Activated CD4-positive, alpha-beta T cell treated with anti-CD3 and anti-CD28 coated beads, Interleukin-2, Interleukin-4, amounts not matched to agents 100 ng/mL and 50 ng/mL, durations not matched to agents 16 hours and 8 hours (primary cell): ENCODE data around the gene PHC2.
A peak's percentile ranks its signal among the peaks of the same experiment; 100 is the strongest.

Source experiments
- DNase-seq: peaks from one replicate; pipeline ENCODE4 v3.0.0-alpha.2; 2020; ENCODE audit warnings: low spot score

Gene PHC2

DNA sequence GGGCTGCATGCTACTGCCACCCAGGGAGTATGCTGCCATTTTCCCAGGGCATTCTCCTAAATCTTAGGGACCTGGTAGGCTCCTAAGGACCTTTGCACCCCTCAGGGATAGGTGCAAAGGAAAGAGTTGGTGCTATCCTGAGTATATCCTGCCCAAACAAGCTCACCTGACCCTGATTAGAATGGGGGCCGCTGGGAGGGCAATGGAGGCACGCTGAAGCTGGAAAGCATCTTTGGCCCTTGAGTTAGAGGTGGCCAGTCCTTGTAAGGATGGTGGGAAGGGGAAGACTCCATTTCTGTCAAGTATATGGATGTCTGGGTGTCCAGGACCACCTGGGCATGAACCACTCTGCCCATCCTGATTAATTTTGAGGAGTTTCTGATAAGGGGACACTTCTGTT, 61.1 kb downstream of the PHC2 start:
- DNase-seq = no peak

DNA sequence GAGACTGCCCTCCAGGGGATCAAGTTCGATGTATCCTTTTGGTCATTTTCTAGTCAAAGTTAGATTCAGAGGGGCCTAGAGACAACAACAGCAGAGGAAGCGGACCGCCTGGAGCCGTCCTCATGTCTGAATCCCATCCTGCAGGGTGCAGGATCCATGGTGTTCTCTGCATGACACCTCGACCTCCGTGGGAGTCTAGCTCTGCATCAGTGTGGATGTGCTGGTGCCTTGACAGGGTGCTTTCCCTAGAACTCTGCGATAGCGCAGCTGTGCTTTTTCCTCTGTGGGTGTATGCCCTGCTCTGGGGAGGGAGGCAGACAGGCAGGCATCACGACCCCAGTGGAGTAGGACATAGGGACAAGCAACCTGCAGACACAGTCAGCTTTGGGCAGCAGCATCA, 61.8 kb downstream of the PHC2 start:
- DNase-seq = no peak

DNA sequence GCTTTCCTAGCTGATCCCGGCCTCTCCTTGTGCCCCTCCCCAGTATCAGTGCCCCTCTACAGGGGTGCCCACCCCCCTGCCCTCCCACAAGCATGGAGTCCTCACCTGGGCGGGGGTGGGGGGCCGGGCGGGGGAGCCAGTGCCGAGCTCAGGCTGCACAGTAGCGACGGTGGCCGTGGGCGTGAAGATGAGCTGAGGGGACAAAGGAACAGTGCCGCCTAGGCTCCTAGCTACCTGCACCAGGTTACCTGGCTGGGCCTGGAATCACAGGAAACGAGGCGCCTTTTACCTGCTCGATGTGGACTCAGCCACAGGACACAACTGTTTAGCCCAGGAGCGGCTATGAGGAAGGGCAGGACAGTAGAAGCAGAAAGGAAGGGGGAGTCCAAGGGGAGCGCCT, 62.5 kb downstream of the PHC2 start:
- no peak for DNase-seq

DNA sequence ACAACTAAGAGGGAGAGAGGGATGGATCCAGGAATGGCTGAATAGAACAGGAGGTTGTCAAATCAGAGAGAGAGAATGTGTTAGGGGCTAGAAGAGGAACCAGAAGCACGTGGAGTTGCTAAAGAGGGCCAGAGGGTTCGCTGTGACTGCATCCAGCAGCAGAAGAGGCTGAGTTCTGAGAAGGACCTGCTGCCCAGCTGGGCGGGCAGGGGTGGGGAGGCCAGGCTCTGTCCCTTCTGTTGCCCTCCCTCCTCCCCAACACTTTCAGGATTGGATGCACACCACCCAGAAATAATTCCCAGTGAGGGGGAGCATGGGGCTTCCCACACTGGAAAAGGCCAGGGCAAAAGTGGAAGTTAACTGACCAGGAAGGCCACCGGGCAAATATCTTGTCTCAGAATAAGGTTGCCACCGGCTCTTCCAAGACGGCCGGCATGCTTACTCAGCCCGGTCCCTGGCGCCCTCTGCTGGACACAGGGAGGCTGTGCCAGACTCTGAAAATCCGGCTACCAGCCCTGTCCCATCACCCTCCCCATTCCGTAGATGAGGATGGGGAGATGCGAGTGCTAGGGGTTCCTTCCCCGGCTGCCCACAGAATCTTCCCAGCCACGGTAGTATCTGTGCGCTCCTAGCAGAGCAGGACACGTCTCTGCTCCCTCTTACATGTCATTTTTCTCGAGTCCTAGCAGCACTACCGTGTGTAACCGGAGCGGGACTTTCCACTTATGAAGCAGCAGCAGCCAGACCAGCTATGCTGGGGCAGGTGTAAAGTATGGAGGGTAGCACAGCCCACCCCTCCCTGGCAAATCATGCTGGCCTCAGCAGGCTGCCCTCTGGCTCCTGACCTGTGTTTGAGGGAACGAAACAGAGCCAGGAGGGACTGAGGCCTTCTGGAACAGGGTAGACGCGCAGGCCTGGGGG, 63.1 kb downstream of the PHC2 start:
- peak; percentile 84 for DNase-seq

DNA sequence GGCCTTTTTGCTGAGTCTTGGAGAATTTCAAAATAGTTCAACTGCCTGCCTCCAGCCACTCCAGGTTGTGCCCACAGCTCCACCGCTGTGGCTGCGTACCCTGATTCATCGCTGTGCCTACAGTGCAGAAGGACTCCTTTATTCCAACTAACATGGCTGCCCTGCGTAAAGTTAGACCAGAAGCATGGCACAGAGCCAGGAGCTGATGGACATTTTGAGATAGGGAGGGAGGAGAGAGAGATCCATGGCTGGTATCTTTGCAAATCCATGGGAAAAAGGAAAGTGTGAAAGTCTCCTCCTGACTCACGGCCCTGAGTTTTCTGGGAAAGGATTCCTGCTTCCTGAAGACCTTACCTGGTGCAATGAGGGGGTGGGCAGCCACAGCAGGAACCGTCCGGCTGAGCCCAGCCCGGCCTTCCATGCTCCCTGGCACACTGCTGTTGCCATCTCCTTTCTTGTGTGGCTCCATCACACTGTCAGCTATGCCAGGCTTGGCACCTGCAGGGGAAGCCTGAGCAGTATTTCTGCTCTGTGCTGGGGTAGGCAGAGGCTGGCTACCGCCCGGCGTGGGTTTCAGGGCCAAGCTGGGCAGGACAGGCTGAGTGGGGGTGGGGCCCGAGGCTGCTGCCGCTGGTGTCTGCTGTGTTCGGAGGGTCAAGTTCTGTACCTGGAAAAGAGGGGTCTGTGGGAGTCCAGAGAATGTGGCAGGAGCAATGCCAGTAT, 64.0 kb downstream of the PHC2 start:
- no peak for DNase-seq

DNA sequence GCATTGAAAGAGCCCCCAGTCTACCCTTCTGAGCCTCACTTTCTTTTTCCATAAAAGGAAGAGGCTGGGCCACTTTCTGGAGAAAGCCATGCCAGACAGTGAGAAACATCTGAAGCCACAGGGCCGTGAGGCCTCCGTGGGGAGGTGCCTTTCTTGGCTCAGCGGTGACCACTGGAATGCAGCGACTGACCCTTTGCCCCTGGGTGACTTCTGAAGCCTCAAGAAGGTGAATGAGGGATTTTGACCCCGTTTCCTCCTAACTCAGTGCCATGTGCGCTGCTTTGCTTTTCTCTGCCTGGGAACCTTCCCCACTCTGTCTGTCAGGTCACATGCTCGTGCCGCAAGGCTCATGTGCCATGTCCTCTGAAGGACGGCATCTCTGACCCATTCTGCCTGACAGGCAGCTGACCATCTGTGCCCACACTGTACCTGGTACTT, 65.3 kb downstream of the PHC2 start:
- DNase-seq = no peak

DNA sequence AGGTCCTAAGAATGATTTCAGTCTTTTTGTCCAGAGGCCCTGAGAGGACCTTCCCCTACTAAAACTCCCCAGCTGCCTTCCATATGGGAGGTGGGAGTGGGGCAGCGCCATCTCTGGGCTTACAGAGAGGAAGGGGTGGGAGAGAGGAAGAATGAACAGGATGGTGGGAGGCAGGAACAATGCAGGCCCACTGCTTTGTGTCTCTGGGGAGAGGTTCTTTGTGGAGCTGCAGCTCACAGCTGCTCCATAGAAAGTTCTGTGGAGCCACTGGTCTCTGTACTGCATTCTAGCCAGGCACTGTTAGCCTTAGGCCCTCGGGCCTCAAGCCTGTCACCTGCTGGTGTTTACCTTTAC, 66.4 kb downstream of the PHC2 start:
- no peak for DNase-seq

DNA sequence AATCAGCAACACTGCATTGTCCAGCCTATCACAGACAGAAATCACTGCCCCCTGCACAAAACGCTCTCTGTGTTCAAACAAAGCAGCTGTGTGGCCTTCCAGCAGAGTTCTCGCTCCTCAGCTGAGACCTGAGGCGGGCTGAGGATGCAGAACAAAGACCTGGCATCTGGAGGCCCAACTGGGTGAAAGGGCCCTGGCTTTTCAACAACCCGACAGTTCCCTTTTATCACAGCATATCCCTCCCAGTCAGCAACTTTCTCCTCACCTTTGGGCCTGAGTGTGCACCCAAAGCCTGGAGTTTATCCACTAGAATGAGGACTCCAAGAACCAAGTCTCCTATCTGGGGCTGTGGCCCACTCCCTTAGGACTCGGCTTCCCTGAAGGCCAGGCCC, 67.4 kb downstream of the PHC2 start:
- no peak for DNase-seq

DNA sequence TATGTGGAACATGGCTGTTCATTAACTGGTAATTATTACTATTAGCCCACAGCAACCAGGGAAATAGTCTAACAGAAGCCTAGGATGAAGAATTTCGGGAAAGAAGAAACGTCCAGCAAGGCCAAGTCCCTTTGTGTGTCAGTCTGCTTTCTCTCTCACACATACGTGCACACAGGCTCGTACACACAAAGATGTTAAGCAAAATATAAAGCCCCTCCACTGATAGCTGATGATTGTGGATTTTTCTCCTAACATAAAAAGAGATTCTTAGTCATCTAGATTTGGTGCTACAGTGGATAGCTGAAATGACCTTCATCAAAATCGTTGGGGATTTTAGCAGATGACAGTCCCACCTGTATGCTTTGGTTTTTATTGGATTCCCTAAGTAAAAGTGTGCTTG, 67.9 kb downstream of the PHC2 start:
- no peak for DNase-seq

DNA sequence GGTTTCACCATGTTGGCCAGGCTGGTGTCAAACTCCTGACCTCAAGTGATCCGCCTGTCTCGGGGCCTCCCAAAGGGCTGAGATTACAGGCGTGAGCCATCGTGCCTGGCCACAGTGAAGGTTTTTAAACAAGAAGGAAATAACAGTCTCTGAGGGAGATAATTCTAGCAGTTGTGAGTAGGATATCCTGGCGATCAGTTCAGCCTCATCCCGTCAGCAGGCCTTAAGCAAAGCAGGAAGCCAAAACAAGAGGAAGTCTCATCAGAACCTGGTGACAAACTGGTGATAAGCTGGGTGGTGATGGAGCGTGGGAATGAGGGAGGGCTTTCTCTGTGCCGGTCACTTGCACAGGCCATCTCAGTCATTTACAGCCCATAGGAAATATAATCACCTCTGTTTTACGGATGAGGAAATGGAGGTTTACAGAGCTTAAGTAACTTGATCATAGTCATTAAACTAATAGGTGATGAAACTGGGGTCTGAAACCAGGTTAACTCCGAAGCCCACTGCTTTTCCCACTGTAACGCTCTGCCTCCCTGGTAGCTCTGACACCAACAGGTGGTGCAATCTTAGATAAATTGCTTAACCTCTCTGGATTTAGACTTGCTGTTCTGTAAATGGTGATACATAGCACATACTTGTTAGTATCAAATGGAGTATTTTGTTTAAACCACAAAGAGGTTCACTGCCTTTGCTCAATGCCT, 69.2 kb downstream of the PHC2 start:
- no peak for DNase-seq

DNA sequence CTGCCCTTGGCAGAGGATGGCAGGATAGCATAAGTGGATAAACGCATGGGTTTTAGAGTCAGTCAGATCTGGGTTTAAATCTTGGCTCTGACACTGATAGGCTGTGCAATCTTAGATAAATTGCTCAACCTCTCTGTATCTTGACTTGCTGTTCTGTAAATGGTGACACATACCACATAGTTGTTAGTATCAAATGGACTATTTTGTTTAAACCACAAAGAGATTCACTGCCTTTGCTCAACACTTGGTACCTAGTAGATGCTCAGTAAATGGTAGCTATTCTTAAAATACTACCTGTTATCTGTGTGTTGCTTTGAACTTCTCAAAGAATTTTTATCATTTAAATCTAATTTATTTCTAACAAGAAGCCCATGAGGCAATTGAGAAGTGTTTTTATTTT, 70.5 kb downstream of the PHC2 start:
- DNase-seq = no peak

DNA sequence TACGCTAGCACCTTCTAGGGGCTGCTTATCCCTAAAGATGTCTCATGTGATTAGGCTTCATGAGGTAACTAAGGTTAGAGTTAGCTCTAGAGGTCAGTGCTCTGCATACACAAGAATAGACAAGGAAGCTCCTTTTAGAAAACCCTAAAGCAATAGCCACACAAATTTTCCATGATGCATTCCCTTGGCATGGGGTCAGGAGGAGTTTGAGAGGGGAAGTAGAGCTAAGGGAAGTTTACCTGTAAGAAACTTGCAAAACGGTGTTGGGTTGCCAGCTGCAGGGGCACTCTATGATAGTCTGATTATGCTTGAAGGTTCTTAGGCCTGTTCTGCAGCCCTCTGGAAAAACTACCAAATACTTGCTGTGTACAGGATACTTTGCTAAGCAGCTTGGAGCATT, 71.0 kb downstream of the PHC2 start:
- no peak for DNase-seq

DNA sequence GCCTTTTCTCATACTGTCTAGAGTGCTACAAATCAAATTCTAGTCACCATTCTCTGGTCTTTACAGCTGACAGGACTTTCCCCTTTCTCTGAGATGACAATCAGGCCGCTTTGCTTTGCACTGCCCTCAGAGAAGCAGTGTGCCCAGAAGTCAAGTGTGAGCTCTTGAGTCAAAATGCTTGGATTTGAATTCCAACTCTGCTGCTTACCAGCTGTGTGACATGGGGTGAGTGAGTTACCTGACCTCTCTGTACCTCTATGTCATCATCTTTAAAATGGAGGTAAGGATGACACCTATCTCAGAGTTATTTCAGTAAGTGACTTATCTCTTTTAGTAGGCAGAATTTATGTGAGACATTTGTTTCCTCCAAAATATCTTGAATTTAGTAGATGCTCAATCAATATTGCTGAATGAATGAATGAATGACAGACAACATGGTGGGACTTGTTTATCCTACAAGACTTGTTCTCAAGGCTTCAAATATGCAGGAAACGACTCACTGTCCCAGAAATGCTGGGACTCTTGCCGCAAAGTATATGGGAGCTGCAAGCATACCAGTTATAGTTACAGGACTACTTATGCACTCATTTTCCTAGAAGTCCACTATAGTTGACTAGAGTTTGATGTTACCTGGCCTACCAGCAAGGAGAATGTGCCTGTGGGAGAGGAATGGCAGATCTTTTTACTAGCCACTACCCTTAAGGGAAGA, 71.9 kb downstream of the PHC2 start:
- DNase-seq = no peak

DNA sequence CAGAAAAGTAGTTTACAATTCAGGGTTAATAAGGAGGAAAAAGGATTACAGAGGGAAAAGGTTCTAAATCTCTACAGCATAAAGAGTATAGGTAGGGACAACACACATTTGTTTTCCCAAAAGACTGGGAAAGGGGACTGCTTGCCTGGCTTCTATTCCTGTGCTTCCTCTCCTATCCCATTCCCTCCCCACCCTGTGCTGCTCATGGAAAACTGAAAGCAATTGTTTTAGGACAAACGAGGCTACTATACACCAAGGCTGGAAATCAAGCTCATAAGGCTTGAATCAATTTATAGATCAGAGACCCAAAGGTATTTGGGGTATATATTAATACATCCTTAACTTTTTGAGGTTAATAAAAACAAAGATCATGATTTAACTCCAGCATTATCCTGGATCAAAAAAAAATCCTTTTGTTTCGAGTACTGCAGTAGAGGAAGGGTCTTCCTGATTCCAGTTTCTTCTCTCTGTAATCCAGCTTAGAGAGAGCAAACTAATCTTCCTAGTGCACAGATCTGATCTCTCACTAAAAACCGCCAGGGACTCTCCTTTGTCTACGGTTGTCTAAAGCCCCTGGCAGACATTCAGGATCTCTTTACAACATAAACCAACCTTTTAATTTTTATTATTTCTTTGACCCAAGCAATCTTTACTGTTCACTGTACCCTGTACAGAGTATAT, 72.6 kb downstream of the PHC2 start:
- no peak for DNase-seq

DNA sequence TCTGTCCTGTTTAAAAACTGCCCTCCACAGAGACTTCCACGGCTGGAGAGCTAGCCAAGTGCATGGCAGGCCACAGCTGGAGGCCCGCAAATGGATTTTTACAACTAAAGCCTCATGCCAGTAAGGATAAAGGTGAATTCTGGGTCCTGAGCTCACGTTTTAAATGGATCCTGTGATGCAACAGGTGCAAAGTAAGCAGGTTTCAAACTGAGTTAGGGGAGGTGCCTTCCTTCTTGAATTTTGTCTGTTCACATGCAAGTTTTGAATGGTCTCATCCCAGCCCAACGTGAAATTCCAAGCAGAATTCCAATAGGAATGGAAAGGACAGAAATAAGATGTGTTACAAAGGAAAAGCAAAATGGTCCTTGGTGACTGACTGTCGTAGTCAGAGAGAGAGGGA, 73.8 kb downstream of the PHC2 start:
- no peak for DNase-seq

DNA sequence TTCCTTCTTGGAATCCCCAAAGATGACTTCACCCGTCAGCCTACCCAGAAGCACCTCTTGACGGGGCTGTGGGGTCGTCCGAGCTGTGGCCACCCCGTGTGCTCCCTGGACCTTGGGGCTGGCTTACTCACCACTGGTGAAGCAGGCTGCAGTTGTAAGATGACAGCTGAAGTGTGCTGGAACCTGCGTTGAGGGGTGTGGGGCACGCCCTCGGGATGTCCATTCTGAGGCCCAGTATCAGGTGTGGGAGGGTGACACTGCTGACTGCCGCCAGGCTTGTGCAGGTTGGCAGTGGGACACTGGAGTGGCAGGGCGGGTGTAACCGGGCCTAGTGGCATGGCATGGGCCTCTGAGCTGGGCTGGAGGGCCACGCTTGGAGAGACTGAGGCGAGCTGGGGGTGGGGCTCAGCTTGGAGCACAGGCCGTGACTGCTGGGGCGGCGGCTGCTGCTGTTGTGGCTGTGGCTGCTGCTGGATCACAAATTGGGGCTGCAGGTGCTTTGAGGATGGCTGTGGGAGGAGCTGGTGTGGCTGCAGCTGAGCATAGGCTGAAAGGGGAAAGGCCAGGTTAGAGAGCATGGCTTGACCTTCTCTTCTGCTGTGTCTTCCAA, 76.1 kb downstream of the PHC2 start:
- DNase-seq = no peak

DNA sequence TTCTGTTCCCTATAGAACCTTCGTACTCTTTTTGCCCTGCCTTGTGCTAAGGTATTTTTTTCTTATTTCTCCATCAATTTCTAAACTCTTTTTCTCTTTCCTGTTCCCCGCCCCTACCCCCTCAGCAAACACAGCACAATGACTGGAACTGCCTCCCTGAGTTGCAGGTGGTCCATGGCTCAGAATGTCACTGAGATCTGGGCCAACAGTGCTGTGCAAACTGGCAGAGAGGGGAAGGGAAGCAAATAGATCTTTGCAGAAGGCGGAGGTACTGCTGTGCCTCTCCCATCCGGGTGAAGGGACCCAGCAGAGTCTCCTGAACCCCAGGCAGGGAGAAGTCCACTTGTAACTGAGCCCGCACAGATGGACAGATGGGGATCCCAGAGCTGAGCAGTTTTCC, 77.4 kb downstream of the PHC2 start:
- DNase-seq = no peak

DNA sequence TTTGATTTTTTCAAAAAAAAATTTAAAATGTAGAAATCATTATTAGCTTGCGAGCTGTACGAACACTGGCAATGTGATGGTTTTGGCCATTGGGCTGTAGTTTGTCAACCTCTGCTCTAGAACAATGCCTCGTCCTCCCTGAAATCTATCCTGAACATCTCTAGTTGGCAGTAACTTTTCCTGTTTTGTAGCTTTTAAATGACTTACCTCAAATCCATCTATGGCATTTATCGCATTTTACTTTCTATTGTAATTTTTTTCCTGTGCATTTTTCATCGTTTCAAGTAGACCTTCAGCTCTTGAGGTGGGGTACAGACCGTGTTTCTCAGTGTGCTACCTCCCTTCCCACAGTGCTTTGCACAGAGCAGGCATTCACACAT, 79.6 kb downstream of the PHC2 start:
- no peak for DNase-seq

DNA sequence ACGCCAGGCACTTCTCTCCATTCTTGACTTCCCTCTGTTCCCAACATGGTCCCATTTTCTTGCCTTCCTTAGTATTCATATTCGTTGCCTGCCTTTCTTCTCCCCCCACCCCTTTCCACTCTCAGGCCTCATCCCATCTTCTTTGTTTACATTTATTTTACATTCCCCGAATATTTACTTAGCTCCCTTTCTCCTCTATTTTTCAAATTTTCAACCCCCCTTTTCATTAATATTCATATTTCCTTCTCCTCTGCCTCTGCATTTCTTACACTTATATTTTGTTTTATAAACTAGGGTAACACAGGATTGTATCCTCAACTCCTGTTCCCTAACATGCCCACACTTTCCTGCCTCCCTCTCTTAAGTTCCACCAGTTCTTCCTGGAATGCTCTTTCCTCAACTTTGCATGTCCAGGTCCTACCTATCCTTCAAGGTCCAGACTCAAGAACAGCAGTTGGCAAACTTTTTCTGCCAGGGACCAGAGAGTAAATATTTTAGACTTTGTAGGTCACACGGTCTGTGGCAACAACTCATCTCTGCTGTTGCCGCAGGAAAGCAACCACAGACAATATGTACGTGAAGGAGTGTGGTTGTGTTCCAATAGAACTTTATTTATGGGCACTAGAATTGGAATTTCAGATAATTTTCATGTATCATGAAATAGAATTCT, 80.1 kb downstream of the PHC2 start:
- DNase-seq = no peak

DNA sequence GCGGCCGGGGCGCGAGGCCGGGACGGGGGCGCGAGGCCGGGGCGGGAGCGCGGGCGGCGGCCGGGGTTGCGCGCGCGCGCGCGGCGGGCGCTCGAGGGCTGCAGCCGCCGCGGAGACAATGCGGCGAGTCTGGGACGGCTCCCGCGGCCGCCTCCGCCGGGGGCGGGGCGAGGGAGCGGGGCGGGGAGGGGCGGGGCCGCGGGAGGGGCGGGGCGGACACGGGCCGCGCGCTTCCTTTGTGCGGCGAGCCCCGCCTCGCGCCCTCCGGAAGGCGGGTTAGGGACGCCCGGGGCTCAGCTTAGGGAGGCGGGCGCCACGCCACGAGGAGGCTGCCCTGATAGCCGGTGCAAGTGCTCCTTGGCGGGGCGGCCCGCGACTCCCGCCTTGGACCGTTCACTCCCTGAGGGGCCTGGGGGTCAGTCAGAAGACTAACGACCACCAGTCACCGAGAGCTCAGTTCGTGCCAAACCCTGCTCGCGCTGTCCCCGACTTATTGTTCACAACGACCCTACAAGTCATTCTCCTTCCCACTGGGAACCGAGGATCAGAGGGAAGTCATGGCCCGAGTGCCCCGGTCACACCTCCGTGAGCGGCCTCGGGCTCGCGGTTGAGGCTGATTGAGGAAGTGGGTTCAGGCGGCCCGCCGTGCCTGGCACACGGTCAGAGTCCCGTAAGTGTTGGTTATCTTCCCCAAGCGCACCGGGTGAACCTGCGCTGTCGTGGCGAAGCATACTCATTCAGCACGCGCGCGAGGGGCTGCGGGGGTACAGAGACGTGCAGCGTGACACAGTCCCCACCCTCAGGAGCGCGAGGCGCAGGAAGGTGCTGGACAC, 80.9 kb downstream of the PHC2 start:
- DNase-seq = peak; percentile 77
